SK-MEL-5 (cell line): ENCODE results near the gene PAX7. TPM values are rescaled to one million over a fixed set of nuclear protein-coding genes. Genes with fewer than 3 reads are reported as not detected.
"Not testable (repeated sequence)": the region's sequence is repeated elsewhere in the genome, so short reads cannot be mapped to it uniquely, and the experiment has no call there.

ENCODE experiments used
- DNase-seq: peaks from one replicate; pipeline ENCODE4 v3.0.0-alpha.2; 2016; ENCODE audit warnings: low read depth, low spot score
- in situ Hi-C: cut with HindIII; loops from 2 replicates; pipeline ENCODE4 v1.10.0; 2016; ENCODE audit warnings: low sequenced_read_pairs, high pct_unique_total_duplicates, low pct_unique_long_range_greater_than_20kb
- total RNA-seq: library from RNA; depleted of rRNA; stranded (reverse); fragments of >200 nt; shearing (Covaris generic); gene quantifications from 2 replicates; pipeline ENCODE4 v1.2.3, GENCODE V29; 2014

Gene PAX7
- total RNA-seq, 1 experiment from 2014 or later, result not detected

DNA sequence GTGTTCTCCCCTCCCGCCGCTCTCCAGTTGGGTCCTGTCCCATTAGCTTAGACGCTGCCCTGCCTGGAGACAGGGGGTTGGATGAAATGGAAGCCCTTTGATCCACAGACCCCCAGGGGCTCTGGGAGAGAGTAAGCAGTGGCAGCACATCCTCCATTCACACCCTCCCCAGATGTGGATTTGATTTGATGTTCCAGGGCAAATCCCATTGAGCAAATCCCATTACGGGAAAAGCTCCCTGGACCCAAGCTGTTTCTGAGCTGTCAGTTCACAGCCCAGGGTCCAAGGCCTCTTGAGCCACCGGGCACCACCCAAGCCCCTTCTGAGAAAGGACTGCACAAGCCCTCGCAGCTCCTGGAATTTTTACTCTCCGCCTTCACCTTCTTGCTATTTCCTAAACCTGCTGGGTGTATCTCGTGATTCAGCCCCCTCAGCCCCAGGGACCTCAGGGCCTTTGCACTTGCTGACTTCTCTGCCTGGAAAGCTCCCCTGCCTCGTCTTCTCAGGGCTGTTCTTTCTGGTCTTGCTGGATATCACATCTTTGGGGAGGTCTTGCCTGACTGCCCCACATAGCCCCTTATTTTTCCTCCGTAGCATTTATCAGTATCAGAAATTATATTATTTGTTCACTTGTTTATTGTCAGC, 101.1 kb downstream of the PAX7 start:
- DNase-seq, result no peak
- in situ Hi-C loops, result no loop called here

DNA sequence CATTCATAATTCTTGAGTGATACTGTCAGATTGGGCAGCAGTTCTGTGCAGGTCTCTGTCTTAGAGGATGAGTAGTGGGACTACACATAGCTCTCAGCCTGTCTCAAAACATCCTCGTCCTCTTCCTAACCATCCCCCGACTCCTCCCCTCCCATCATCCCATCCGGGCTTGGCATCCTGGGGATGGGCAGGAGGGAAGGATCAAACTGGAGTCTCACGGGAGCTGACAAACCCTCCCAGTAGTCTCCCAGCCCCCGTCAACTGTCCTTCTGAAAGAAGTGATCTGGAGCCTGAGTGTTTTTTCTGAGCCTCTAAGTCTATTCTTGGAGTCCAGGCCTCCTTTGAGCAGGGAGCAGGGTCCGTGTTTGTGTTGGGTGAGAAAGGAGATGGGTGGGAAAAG, 102.0 kb downstream of the PAX7 start:
- in situ Hi-C loops, result no loop called here
- DNase-seq, result no peak

DNA sequence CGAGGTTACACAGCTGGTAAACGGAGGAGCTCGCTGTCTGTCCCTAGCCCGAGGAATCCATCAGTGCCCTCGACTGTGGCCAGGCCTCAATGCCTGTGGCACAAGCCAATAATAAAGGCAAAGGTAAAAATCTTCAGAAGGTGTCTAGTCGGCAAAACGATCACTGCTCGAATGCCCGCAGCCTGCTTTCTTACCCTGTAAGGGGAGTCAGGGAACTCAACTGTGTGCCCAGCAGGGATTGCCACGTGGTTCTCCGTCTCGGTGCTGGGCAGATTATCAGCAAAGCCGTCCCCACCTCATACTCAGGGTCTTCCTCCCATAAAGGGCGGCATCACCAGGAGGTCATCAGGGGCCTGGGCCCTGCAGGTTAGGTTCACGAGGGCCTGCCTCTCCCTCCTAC, 103.4 kb downstream of the PAX7 start:
- DNase-seq, result no peak
- in situ Hi-C loops, result no loop called here

GRCh38 chr1:18734461-18735223, 104.0 kb downstream of the PAX7 start:
- in situ Hi-C loops, result no loop called here
- DNase-seq, result no peak

- DNase-seq, result no peak
- in situ Hi-C loops, result no loop called here
These were observed 104.8 kb downstream of the PAX7 start for GRCh38 chr1:18735224-18735997.

DNA sequence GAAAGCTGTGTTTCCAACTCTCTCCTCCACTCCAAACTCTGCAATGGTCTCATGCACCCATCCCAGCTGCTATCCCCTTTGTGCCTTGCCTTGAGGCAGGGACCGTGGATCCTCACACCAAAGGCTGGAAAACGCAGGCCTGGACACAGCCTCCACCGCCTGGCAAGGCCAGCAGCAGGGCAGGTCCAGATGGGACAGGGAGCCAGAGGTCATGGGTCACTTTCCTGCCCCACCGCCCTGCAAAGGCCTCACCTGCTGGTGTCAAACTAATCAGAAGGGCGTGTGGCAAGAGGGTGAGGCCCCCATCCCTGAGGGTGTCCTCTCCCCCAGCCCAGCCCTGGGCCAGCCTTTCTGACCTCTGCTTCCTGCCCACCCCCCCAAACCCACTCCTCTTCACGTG, 106.3 kb downstream of the PAX7 start:
- DNase-seq, result no peak
- in situ Hi-C loops, result no loop called here

- in situ Hi-C loops, result no loop called here
- DNase-seq, result no peak
These were observed 107.5 kb downstream of the PAX7 start for GRCh38 chr1:18738126-18738525.

DNA sequence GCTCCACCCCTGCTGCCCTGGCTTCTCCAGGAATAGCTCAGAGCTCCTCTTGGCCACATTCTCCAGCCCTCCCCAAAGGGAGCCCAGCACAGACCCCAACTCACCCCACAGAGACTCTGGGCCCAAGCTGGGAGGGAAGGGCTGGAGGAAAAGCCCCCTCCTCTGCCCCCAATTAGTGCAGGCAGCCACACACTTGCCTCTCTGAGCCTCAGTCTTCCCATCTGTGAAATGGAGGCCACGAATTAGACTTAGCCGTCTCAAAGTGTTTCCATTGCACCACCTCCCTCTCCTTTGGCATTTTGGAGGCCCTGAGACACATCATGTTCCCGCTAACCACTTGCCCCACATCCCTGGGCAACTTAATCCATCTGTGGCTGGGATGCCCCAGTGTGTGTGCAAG, 108.0 kb downstream of the PAX7 start:
- no peak for DNase-seq
- in situ Hi-C loops, result no loop called here

GRCh38 chr1:18739408-18739807, 108.8 kb downstream of the PAX7 start:
- in situ Hi-C loops, result no loop called here
- DNase-seq, result no peak

DNA sequence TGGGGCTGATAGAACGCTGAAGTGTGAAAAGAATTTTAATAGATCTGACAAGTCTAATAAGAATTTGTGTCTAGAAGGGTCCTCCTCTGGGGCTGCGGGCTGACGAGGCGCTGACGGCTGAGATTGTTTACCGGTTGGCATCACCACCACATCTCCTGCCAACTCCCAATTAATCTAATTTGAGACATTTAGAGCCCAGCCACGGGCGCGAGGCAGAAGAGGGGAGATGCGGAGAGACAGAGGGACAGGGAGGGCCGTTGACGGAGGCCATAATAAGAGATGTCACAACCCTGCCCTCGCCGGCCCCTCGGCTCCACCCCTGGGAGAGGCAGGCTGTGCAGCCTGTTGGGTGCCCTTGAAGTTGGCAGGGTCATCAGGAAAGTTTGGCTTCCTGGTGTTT, 109.3 kb downstream of the PAX7 start:
- no peak for DNase-seq
- in situ Hi-C loops, result no loop called here

- in situ Hi-C loops, result no loop called here
- no peak for DNase-seq
These were observed 110.0 kb downstream of the PAX7 start for GRCh38 chr1:18740617-18741016.

DNA sequence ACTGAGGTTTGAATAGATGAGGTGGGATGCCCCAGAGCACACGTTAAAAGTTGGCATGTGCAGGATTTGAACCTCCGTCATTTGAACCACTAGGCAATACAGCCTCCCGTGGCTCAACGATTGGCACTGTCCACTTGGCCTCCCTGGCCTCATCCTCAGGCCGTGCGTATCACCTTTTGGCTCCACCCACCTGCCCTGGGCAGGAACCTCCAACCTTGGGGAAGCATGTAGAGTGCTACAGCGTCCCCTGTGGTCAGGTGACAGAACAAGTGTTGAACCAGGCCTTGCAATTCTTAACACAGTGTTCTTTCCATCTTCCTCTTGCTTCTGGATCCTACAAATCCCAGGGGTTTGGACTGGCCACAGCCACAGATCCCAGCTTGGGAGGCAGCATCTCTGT, 112.6 kb downstream of the PAX7 start:
- in situ Hi-C loops, result no loop called here
- no peak for DNase-seq

DNA sequence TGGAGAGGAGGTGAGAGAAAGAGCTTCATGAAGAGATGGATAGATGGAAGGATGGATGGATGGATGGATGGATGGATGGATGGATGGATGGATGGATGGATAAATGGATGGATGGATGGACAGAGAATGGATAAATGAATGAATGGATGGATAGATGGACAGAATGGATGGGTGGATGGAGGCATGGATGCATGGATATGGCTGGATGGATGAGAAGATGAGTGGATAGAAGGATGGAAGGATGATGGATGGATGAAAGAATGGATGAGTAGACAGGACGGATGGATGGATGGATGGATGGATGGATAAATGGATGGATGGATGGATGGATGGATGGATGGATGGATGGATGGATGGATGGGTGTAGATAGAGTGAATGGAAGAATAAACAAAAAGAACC, 113.7 kb downstream of the PAX7 start:
- in situ Hi-C loops, DNase-seq: not testable (repeated sequence)

GRCh38 chr1:18746981-18747380, 116.3 kb downstream of the PAX7 start:
- in situ Hi-C loops, result no loop called here
- DNase-seq, result no peak

DNA sequence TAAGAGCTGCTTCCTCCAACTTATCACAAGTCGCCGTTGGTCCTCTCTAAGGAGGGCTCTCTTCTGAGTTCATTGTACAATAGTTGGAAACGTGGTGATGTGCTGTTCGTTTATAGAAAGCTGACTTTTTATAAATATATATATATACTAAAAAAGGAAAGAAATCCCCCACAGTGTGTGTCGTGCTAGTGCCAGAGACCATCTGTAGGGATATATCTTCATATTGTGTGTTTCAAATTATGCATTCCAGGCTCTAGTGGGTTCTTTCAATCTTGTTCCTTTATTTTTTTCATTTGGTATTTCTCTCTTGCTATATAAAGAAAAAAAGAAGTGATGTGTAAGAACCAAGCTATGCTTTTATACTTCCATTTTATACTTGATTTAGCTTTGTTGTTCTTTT, 117.0 kb downstream of the PAX7 start:
- no peak for DNase-seq
- in situ Hi-C loops, result no loop called here

DNA sequence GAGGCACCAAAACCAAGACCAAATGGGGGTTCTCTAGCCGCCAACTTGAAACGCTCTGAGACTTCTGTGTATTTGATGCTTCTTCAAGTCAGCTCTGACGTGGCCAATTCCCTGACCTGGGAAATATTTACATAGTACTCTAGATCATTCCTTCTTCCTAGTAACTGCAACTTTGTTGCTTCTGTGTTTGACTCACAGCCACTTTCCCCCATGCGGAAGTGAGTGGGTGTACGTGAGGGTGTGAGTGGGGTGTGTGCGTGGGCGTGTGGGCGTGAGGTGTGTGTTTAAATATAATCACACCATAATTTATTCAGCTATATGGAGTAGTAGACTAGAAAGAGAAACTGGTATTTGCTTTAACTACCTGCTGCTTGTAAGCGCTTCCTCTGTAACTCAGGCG, 117.8 kb downstream of the PAX7 start:
- in situ Hi-C loops, result no loop called here
- no peak for DNase-seq

GRCh38 chr1:18749569-18749968, 118.9 kb downstream of the PAX7 start:
- in situ Hi-C loops, result no loop called here
- no peak for DNase-seq

DNA sequence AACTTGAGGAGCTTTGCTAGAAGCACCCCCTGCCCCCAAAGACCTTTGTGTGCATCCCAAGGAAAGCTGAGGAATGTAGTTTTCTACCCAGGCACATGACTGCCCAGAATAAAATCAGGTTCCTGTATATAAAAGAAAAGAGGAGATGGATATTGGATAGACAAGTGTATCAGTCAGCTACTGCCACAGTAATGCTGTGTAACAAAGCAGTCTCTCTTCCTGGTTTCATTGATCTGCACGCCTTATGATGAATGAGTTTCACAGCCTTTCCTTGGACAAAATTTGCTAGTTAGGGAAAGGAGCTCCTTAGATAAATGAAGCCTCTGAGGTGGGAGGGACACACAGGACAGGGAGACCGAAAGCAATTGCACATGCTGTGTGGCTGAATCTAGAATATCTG, 120.0 kb downstream of the PAX7 start:
- no peak for DNase-seq
- in situ Hi-C loops, result no loop called here

- no peak for DNase-seq
- in situ Hi-C loops, result no loop called here
These were observed 120.8 kb downstream of the PAX7 start for GRCh38 chr1:18751425-18751824.
